ENCODE results near the gene TRAPPC14.

The TRAPPC14 gene

DNA sequence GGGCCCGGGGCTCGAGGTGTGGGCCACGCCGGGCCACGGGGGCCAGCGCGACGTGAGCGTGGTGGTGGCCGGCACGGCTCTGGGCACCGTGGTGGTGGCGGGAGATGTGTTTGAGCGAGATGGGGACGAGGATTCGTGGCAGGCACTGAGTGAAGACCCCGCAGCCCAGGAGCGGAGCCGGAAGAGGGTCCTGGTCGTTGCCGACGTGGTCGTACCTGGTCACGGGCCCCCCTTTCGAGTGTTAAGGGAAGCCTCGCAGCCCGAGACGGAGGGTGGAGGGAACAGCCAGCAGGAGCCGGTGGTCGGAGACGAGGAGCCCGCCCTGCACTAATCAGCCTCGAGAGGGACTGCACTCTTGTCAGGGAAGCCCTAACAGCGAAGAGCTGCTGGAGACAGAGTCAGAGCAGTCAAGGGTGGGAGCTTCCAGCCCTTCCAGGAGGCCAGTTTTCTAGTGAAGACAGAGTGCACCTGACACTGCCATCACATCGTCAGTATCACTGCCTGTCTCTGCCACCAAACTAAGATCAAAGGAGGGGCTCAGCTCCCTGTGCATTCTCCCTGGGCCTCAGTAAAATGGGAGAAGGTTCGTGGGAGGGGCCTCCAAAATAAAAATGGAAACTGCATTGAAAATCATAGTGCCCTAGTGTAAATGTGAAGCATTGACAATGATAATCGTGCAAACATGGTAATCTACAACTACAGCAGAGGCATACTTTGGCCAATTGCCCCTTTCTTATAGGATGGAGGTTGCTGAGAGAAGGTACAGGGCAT is 30.5 kb downstream of the TRAPPC14 start:
- Histone ChIP-seq H3K9me3 (ENCODE audit: control insufficient read depth, insufficient read depth, low read depth, low read length) (no peaks in the 10 kb centered on the region), H3K4me1 (ENCODE audit: control insufficient read depth, insufficient read depth, low read length) (no peaks in the 10 kb centered on the region; the same call in 1 of the 2 replicates), H3K4me3 (ENCODE audit: low read depth, low read length) (peak overlapping the region; percentile 79), H3K36me3 (ENCODE audit: control insufficient read depth in 2 of 2, insufficient read depth in 1 of 2, low read length in 2 of 2) (peaks cover 0 to 5% of the 10 kb centered on the region in 2 experiments; a peak in 2 of 3 replicates), H3K27ac (ENCODE audit: extremely low read depth, low read depth, low read length) (peak overlapping the region; percentile 98; the same call in 1 of the 2 replicates)
- ChIA-PET CTCF (interaction anchor here (0.5 to 2.0 kb wide), 14 partner anchors 13 to 659 kb away, joined by 3 to 10 read pairs (median 3); no protein-coding TSS in a partner anchor), POLR2A (interaction anchor here (0.5 to 3.7 kb wide), 2 partner anchors 27 to 705 kb away, joined by 3 to 31 read pairs; partner anchors contain the start of genes AP4M1 and MCM7)
- TF ChIP-seq RBAK (tag by site-specific recombination; IDR thresholded peaks at IDR 0.05) (no peak), ZNF341 (tag by site-specific recombination; IDR thresholded peaks at IDR 0.05; ENCODE audit: low read depth) (peak; percentile 96), ZNF600 (tag by site-specific recombination; IDR thresholded peaks at IDR 0.05) (peak; percentile 78), ZNF335 (tag by site-specific recombination; conservative IDR thresholded peaks at IDR 0.05) (no peak), ZNF707 (tag by site-specific recombination; IDR thresholded peaks at IDR 0.05) (no peak), ZBTB17 (tag by site-specific recombination; IDR thresholded peaks at IDR 0.05) (peak; percentile 54), ZNF211 (tag by site-specific recombination; IDR thresholded peaks at IDR 0.05; ENCODE audit: low read depth) (no peak), BCL11A (tag by site-specific recombination; IDR thresholded peaks at IDR 0.05; ENCODE audit: low read depth) (no peak), ZNF610 (tag by site-specific recombination; IDR thresholded peaks at IDR 0.05; ENCODE audit: borderline replicate concordance) (no peak), ZNF48 (tag by site-specific recombination; IDR thresholded peaks at IDR 0.05) (no peak), ZNF521 (tag by site-specific recombination; IDR thresholded peaks at IDR 0.05) (no peak), ZNF670 (tag by site-specific recombination; IDR thresholded peaks at IDR 0.05; ENCODE audit: low read depth) (no peak), HOXC10 (CRISPR knock-in tag; IDR thresholded peaks at IDR 0.05) (no peak), ZNF514 (tag by site-specific recombination; IDR thresholded peaks at IDR 0.05) (no peak), ZNF561 (tag by site-specific recombination; IDR thresholded peaks at IDR 0.05; ENCODE audit: borderline replicate concordance) (no peak)
- TF ChIP-seq, protein P1, sequence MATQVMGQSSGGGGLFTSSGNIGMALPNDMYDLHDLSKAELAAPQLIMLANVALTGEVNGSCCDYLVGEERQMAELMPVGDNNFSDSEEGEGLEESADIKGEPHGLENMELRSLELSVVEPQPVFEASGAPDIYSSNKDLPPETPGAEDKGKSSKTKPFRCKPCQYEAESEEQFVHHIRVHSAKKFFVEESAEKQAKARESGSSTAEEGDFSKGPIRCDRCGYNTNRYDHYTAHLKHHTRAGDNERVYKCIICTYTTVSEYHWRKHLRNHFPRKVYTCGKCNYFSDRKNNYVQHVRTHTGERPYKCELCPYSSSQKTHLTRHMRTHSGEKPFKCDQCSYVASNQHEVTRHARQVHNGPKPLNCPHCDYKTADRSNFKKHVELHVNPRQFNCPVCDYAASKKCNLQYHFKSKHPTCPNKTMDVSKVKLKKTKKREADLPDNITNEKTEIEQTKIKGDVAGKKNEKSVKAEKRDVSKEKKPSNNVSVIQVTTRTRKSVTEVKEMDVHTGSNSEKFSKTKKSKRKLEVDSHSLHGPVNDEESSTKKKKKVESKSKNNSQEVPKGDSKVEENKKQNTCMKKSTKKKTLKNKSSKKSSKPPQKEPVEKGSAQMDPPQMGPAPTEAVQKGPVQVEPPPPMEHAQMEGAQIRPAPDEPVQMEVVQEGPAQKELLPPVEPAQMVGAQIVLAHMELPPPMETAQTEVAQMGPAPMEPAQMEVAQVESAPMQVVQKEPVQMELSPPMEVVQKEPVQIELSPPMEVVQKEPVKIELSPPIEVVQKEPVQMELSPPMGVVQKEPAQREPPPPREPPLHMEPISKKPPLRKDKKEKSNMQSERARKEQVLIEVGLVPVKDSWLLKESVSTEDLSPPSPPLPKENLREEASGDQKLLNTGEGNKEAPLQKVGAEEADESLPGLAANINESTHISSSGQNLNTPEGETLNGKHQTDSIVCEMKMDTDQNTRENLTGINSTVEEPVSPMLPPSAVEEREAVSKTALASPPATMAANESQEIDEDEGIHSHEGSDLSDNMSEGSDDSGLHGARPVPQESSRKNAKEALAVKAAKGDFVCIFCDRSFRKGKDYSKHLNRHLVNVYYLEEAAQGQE (tag by site-specific recombination; IDR thresholded peaks at IDR 0.05): no peak
- TF ChIP-seq, protein P2, sequence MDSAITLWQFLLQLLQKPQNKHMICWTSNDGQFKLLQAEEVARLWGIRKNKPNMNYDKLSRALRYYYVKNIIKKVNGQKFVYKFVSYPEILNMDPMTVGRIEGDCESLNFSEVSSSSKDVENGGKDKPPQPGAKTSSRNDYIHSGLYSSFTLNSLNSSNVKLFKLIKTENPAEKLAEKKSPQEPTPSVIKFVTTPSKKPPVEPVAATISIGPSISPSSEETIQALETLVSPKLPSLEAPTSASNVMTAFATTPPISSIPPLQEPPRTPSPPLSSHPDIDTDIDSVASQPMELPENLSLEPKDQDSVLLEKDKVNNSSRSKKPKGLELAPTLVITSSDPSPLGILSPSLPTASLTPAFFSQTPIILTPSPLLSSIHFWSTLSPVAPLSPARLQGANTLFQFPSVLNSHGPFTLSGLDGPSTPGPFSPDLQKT (IDR thresholded peaks at IDR 0.05; ENCODE audit: borderline replicate concordance, low read depth, low read length): no peak
- TF ChIP-seq, protein P3, sequence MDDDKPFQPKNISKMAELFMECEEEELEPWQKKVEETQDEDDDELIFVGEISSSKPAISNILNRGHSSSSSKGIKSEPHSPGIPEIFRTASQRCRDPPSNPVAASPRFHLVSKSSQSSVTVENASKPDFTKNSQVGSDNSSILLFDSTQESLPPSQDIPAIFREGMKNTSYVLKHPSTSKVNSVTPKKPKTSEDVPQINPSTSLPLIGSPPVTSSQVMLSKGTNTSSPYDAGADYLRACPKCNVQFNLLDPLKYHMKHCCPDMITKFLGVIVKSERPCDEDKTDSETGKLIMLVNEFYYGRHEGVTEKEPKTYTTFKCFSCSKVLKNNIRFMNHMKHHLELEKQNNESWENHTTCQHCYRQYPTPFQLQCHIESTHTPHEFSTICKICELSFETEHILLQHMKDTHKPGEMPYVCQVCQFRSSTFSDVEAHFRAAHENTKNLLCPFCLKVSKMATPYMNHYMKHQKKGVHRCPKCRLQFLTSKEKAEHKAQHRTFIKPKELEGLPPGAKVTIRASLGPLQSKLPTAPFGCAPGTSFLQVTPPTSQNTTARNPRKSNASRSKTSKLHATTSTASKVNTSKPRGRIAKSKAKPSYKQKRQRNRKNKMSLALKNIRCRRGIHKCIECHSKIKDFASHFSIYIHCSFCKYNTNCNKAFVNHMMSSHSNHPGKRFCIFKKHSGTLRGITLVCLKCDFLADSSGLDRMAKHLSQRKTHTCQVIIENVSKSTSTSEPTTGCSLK (tag by site-specific recombination; IDR thresholded peaks at IDR 0.05): no peak

Data from HEK293 (cell line).